ENCODE results near the gene METTL1.

Gene METTL1

DNA sequence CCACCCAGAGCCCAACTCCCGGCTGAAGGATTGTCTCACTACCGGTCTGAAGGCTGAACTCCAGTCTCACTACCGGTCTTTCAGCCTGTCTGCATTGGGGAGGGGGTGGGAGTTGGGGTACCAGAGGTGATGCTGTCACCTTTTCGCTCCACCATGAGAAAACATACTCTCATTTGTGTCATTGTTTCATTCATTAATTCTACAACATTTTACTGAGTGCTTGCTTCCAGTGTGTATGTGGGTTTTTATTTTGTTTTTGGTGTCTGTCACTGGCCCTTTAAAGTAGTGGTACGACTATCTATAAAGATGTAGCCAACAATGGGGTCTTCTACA, 19.3 kb downstream of the METTL1 start:
- no peak for FAIRE-seq

DNA sequence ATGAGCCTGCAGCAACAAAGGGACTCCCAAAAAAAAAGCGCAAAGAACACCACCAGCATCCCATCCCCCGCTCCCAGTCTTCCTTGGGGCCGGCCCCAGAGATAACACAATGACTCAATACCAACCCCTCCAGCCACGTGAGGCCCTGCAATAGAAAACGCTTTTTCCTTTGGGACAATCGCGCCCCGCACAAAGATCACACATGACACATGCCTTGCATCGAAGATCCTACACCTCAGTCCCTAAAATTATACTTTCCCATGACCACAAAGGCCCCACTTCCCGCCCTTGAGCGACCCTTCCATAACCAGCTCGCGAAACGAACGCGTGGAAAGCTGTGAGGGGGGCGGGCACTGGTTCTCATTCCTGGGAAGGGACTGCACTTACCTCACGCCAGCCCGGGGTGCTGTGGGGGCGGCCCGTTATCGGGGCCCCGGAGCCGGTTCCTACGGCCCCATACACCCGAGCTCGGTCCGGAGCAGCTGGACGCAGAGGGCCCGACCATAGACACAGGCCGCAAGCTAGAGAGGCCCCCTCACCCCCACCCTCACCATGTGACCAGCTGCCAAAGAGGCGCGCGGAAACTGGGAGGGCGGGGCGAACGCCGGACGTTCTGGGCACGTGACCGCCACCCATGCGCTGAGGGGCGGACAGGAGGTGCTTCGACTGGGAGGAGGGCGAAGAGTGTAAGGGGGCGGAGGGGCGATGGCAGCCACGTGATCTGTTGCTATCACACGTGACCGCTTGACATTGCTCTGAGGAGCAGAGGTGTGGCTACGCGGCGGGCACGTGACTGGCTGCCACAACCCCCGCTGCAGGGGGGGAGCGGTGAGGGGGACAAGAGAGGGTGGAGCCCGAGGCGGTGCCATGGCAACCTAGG, 19.9 kb downstream of the METTL1 start, which contains the start of gene CDK4:
TSS of gene CDK4 (minus strand) at position 523 of the 880 bp plus-strand sequence. CDS start 593 bp downstream, outside the sequence.
- FAIRE-seq, result peak; percentile 97

DNA sequence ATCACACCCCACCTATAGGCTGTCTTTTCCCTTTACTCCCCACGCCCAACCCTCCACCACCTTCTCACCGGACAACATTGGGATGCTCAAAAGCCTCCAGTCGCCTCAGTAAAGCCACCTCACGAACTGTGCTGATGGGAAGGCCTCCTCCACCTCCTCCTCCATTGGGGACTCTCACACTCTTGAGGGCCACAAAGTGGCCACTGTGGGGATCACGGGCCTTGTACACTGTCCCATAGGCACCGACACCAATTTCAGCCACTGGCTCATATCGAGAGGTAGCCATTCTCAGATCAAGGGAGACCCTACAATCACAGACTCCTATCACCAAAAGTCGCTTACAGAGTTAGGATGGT, 20.5 kb downstream of the METTL1 start:
- no peak for FAIRE-seq

DNA sequence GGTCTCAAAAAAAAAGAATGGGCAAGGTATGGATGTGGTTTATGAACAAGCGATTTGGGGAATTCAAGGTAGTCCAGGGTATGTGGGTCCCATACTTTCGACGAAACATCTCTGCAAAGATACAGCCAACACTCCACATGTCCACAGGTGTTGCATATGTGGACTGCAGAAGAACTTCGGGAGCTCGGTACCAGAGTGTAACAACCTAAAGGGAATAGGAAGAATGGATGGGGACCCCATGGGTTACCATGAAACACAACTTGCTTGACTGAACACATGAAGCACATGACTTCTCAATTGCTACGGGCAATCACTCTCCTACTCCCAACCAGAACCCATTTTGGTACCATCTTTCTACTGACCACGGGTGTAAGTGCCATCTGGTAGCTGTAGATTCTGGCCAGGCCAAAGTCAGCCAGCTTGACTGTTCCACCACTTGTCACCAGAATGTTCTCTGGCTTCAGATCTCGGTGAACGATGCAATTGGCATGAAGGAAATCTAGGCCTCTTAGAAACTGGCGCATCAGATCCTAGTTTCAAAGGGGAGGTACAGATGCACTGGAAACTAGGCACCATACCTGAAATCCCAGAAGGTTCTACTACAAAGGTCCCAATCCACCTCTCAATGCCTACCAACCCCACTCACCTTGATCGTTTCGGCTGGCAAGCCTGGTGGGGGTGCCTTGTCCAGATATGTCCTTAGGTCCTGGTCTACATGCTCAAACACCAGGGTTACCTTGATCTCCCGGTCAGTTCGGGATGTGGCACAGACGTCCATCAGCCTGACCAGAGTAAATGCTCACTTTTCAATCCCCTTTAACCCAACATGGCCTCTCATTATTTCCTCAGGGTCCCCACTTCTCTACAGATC, 21.1 kb downstream of the METTL1 start:
- no peak for FAIRE-seq

DNA sequence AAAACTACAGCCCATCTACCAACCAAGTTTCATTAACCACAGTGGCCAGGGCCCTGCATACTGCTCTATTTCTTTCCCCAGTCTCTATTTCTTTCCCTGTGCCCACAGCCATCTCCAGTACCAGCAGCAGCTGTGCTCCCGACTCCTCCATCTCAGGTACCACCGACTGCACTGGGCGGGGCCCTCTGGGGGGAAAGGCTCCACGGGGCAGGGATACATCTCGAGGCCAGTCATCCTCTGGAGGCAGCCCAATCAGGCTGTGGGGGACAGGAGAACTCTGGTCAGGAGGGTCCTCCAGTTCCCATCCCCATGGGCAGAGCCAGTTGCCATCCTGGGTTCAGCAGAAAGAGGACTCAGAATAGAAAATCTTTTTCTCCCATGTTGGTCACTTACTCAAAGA, 22.8 kb downstream of the METTL1 start:
- no peak for FAIRE-seq

DNA sequence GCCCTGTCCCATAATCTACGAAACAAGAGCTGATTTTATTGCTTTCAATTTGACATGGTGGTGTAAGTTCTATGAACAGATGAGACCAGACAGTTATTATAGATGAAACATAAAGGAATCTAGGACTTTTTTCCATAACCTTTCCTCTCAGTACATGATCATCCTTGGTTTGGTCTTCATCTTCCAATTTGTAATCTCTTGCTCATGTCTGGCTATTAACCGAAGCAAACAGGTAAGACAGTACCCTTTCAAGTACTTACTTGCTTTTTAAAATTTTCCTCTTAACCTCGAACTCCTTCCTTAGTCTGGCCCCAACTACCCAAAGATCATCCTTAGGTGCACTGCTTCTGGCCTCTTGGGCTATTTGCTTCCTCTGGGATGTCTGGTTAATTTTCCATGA, 25.9 kb downstream of the METTL1 start:
- FAIRE-seq, result no peak

DNA sequence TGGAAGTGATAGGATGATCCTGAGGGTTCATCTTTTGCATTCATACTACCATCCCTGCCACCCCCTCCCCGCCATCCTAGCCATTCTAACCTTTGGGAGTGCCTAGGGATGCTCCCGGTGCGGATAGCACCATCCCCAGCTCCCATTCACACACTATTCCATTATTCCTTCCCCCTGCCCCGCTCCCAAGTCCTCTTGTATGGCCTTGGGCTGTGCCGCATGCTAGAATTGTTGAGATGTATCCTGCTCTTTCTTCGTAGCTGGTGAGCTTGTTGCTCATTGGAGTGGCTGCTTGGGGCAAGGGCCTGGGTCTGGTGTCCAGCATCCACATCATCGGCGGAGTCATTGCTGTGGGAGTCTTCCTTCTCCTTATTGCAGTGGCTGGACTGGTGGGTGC, 26.4 kb downstream of the METTL1 start:
- no peak for FAIRE-seq

DNA sequence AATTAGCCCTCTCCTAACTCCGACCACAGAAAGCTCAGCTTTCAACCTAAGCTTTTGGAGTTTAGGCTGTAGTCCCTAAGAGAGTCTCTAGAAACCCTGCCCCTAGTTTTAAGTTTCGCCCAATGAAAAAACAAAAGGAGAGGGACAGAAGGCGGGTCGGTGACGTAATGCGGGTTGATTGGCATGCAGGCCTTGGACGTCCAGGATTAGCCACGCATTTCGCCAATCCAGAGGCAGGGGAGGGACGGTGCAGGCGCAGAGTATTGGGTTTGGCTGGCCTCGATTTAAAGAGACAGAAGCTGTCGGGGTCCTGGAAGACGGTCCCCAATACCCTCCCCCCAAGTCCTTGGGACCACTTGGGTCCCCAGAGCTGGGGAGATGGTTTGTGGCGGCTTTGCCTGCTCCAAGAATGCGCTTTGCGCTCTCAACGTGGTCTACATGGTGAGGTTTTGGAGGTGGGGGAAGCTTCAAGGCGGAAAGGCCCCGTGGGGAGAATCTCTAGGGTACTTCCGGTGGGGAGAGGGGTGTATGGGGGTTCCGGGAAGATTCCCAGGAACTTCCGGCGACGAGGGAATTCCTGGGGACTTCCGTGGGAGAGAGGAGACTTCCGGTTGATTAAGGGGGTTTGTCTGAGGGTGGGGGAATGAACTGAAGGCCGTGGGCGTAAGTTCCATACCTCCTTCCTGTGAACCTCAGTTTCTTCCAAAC, 27.0 kb downstream of the METTL1 start, which contains the start of gene TSPAN31:
TSS of gene TSPAN31 (plus strand) at position 263 of the 708 bp plus-strand sequence. CDS start at position 379, 116 bp downstream.
- FAIRE-seq, result peak; percentile 92

DNA sequence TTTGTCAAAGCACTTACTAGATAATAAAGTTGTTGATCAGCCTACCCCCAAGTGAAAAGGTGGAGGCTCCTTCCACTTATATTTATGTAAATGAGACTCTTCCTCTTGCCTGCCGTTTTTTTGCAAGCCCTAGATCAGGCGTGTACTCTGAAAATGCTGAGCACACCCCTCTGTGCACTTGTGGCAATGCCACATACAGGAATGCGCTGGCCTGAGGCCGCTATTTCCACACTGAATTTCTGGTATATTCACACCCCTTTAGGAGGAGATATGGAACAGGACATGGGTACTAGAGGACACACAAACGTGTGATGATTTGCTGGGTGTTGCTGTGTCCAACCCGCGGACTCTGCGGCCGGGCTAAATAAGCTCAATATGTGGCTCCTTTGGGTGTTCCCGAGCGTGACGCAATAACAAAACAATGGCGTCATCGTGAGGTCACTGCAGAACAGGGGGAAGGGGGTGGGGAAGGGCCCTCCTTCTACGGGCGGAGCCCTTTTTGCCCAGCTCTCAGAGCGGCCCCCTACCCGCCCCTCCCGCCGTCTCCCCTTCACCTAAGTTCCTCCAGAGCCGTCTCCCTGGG, 27.6 kb downstream of the METTL1 start:
- no peak for FAIRE-seq

DNA sequence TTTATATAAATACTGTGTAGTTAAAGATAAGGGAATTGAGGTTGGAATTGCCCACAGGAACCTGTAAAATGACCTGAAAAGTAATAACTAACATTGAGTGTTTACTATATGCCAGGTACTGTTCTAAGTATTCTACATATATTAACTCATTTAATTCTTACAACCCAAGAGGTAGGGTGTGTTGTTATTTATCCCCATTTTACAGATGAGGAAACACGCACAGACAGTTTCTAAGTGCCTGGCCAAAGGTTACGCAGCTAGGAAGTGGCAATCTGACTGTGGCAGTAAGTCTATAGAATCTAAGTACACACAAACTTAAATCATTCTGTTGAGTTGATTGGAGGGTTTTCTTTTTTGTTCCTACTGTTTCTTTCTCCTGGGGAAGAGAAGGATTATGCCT, 28.1 kb downstream of the METTL1 start:
- FAIRE-seq, result no peak

DNA sequence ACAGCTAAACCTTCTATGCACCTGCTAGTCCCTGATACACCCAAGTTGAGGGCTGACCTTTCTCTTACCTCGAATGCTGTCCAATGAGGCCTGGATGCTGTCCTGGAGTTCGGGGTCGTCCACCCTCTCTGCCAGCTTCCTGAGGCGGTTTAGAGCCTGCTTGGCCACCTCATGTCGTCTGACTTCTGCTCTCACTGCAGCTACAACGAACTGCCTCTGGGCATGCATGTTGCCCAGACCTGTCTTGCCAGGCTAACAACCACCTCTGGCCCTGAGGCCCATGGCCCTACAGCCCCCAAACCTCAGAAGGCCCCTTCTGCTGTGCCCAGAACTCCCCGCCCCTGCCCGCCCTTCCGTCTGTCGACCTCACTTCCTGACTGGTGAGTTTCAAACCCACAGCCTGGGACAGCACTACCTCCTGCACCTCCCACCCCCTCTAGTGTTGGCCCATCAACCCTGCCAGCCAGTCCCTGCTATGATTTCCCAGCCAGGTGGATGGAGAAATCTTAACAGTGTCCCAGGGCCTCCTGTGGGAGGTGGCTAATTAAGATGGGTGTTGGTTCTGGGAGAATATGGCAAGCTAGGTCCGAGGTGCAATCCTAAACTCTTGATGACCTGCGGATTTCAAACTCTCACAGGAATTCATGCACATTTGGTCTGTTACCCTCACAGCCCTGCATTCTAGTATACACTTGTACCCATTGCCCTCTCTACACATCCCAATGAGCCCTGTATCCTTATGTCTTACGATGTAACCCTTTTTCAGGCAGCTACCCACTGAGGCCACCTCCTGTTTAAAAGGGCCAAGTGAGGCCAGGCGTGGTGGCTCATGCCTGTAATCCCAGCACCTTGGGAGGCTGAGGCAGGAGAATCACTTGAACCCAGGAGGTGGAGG, 29.8 kb downstream of the METTL1 start:
- no peak for FAIRE-seq

DNA sequence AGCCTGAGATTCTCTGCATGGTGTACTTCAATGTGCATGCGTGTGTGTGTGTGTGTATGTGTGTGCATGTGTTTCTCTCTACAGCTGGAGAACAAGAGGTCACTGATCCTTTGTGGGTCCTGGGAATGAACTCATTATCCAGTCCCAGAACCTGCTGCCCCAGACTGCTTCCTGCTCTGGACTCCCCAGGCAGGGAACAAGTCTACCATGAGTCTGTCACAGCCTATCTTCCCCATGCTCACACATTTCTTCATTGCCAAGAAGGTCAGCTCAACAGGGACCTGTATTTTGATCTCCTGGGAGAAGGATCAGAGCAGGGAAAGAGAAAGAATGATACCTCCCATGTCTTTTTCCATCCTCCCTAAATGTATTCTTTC, 30.5 kb downstream of the METTL1 start:
- no peak for FAIRE-seq

DNA sequence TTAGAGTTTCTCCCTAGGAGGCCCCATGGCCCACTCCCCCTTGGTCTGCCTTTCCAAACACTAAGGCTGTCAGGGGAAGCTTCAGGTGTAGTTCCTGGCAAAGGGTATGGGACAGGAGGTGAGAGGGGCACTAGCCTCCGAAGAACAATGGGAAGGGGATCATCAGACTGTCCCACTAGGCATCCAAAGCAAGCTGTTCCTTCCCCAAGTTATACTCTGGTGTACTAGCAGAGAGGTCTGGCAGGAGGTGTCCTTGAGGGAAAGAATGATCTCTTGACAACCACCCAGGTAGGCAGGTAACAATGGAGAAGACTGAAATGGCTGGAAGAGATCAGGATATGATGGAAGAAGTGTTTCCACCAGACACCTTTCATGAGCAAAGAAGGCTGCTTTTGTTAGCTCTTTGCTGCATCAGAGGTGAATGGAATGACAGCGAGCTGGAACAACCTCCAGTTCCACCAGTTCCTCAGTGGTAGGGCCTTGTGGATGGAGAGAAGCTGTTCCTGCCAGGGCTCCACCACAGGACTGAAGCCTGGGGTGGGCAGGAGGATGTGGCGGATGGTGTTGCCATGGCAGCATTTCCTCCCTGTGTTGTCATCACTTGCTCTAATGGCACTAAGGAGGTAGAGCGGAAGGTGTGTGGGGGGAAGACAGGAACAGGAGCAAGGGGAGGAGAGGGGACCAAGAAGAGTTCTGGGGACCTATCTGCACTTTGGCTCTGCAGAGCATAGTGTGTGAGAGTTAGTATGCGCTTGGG, 31.1 kb downstream of the METTL1 start:
- no peak for FAIRE-seq

DNA sequence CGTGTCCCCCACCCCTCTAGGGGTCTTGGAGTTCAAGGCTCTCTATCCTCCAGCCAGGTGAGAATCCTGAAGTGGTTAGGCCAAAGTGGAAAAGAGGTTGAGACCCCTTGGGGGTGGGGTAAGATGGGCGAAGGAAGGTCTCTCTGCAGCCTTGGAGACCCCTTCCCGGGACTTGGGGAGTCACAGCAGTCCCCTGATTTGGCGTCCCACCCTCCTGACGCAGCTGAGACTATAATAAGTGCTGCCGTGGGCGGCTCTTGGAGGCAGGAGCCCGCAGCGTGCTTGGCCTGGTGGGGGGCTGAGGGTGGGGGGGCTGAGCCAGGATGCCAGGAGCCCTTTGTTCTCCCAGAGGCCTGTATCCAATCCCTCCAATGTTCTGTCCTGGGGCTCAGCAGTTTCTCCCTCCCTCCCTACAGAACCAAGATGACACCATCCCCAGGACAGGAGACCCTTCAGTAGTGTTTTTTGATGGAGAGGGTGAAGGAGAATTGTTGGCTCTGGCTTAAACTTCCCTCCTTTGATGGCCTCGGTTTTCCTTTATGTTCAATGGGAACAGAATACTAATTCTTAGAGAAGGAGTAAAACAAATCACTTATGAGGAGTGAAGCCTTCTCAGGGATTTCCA, 31.9 kb downstream of the METTL1 start:
- no peak for FAIRE-seq

DNA sequence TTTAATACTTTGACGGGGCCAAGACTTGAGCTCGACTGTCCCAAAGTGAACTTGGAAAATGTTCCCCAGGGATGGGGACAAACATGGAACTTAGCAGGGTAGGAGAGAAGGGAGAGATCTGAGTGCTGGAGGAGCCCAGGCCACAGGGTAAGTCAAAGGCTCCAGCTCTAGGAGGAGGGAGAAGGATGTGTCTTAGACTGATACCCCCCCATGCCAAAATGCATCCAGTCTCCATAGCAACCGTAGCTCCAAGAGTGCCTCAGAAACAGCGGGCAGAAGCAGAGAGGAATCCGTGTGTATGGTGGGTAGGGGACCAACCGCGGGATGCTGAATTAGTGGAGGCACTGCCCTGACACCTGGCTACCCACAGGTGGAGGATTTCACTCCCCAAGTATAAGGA, 32.5 kb downstream of the METTL1 start:
- FAIRE-seq, result no peak

DNA sequence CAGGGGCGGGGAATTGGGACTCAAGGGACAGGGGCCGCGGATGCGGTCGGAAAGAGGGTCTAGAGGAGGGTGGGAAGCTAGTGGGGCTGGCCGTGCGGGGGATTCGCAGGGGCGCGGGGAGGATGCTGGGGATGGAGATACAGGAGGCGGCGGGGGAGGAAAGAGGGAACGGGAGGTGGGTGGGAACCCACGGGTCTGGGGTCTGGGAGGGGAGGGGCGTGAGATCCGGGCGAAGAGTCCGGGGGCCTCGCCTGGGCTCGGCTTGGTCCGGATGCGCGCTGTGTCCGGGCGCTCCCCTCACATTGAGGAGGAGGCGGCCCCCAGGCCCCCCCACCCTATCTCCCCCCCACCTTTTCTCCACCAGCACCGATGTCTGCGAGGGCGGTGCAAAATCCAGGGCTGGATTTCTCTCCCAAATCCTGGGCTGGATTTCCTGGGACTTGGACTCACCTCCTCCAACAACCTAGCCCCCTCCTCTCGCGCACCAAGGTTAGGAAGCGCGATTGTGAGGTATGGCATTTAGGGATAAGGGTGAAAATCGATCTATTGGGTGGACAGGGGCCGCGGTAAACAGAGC, 33.2 kb downstream of the METTL1 start, which contains the start of gene AGAP2:
TSS of gene AGAP2 (minus strand) at position 82 of the 577 bp plus-strand sequence. CDS start 496 bp downstream, outside the sequence.
- FAIRE-seq, result no peak

DNA sequence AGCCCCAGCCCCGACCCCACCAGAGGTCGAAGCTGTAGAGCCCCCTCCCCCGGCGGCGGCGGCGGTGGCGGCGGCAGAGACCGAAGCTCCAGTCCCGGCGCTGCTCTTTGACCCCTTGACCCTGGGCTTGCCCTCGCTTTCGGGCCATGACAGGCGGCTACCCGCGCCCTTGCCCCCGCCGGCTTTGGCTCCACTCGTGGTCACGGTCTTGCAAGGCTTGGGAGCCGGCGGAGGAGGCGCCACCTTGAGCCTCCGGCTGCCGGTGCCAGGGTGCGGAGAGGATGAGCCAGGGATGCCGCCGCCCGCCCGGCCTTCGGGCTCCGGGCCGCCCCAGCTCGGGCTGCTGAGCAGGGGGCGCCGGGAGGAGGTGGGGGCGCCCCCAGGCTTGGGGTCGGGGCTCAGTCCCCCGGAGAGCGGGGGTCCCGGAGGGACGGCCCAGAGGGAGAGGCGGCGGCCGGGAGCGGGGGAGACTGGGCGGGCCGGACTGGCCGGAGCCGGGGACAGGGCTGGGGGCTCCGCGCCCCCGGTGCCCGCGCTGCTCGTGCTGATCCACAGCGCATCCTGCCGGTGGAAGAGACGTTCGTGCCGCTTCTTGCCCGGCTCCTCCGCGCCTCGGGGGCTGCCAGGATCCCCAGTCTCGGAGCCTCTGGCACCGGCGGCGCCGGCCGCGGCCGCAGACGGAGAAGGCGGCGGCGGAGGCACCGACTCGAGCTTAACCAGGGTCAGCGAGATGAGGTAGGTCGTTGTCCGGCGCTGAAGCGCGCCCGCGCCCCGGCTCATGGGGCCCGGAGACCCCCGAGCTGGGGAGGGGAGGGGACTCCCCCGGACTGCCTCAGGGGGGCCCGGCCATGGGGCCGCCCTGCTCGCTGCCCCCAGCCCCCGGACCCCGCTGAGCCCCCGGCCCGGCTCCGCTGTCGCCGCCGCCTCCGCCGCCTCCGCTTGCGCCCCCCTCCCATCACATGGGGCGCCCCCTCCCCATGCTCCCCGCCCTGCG, 34.1 kb downstream of the METTL1 start:
- no peak for FAIRE-seq

DNA sequence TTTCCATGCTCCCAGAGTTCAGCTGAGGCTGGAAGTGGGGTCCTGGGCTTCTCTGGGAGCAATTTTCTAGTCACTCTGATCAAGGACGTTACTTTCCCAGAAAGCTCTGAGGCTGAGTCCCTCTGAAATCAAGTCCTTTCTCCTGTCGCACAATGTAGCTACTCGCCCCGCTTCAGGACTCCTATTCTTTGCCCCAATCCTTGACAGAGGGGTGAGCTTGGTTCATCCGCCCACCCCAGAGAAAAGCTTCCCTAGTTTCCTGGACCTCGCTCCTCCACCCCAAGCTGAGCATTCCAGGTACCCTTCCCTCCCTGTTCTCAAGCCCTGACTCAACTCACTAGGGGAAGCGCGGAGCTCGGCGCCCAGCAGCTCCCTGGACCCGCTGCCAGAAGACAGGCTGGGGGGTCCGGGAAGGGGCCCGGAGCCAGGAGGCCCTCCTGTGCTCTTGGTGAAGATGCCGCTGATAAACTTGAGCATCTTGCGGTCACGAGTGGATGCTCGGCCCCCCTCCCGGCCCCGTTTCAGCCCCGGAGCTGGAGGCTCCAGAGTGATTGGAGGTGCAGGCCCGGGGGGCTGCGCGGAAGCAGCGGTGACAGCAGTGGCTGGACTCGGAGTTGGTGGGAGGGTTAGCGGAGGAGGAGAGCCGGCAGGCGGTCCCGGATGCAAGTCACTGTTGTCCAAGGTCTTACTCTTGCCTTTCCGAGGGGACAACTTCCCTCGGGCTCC, 35.0 kb downstream of the METTL1 start:
- FAIRE-seq, result no peak
